DND-41 (cell line): Measurements from ENCODE around the gene ARHGEF33.

ENCODE experiments used
- ATAC-seq: fragments of 200-7000 bp; cut with Tn5 transposase; 3 replicates; pipeline ENCODE4 v1.9.1; 2021; ENCODE audit warnings: low read depth; ENCODE audit not compliant: insufficient read depth
- DNase-seq: peaks from one replicate; pipeline ENCODE4 v3.0.0-alpha.2; 2020
- H2AFZ ChIP-seq: 2 replicates; pipeline ENCODE4 v1.6.0; 2012; ENCODE audit warnings: low read depth, low read length
- H3K27ac ChIP-seq: 2 replicates; pipeline ENCODE4 v1.5.1; 2012; ENCODE audit warnings: low read length, inconsistent platforms
- H3K27me3 ChIP-seq: fragments of 200-600 bp; sonication (generic); 2 replicates; pipeline ENCODE4 v1.6.0; 2012; ENCODE audit warnings: low read length, mild to moderate bottlenecking, inconsistent platforms; ENCODE audit not compliant: insufficient read depth, poor library complexity
- H3K36me3 ChIP-seq: 2 replicates; pipeline ENCODE4 v1.5.1; 2012; ENCODE audit warnings: low read length, inconsistent platforms; ENCODE audit not compliant: insufficient read depth
- H3K4me1 ChIP-seq: 2 replicates; pipeline ENCODE4 v1.5.1; 2012; ENCODE audit warnings: mild to moderate bottlenecking, low read length; ENCODE audit not compliant: insufficient read depth
- H3K4me2 ChIP-seq: 2 replicates; pipeline ENCODE4 v1.6.0; 2012; ENCODE audit warnings: mild to moderate bottlenecking, moderate library complexity, low read length, inconsistent platforms; ENCODE audit not compliant: insufficient read depth
- H3K4me3 ChIP-seq, 2 experiments: fragments of 200-600 bp in 1 of 2; shearing (Covaris generic) in 1 of 2; 2 replicates each; pipeline ENCODE4 v1.5.1; 2012 to 2016; ENCODE audit warnings: inconsistent platforms in 2 of 2, low read length in 2 of 2, mild to moderate bottlenecking in 2 of 2, low read depth in 1 of 2, moderate library complexity in 1 of 2
- H3K79me2 ChIP-seq: 2 replicates; pipeline ENCODE4 v1.6.0; 2012; ENCODE audit warnings: low read length, inconsistent platforms; ENCODE audit not compliant: insufficient read depth
- H3K9ac ChIP-seq: 2 replicates; pipeline ENCODE4 v1.6.0; 2012; ENCODE audit warnings: low read depth, mild to moderate bottlenecking, inconsistent platforms, low read length, moderate library complexity
- H3K9me3 ChIP-seq: 2 replicates; pipeline ENCODE4 v1.5.1; 2012; ENCODE audit warnings: low read length, moderate library complexity, mild to moderate bottlenecking, inconsistent platforms; ENCODE audit not compliant: insufficient read depth, severe bottlenecking
- H4K20me1 ChIP-seq: 2 replicates; pipeline ENCODE4 v1.6.0; 2012; ENCODE audit warnings: low read length; ENCODE audit not compliant: insufficient read depth
- CTCF ChIP-seq: IDR thresholded peaks from 2 replicates; pipeline ENCODE4 v1.5.1; 2012; ENCODE audit warnings: borderline replicate concordance, low read length, moderate library complexity, mild to moderate bottlenecking; ENCODE audit not compliant: poor library complexity, severe bottlenecking; ENCODE audit errors: extremely low read depth
- EZH2 ChIP-seq: IDR thresholded peaks from 3 replicates; pipeline ENCODE4 v1.6.1; 2012; ENCODE audit warnings: borderline replicate concordance, low read depth, mild to moderate bottlenecking, moderate library complexity, low read length, inconsistent platforms; ENCODE audit not compliant: severe bottlenecking

Gene ARHGEF33

GRCh38 chr2:38898256-38898655 lies 8.6 kb downstream of the ARHGEF33 start:
- DNase-seq = no peak
- H3K4me3 ChIP-seq = no peak overlapping the region
- no peaks in the 10 kb centered on the region for H4K20me1 ChIP-seq
- no peaks in the 10 kb centered on the region for H3K4me1 ChIP-seq
- no peaks in the 10 kb centered on the region for H3K27me3 ChIP-seq
- no peak for ATAC-seq
- no peaks in the 10 kb centered on the region for H3K9me3 ChIP-seq
- H3K9ac ChIP-seq = no peak overlapping the region
- no peaks in the 10 kb centered on the region for H3K79me2 ChIP-seq
- H2AFZ ChIP-seq = no peak overlapping the region
- H3K4me2 ChIP-seq = no peak overlapping the region
- no peak overlapping the region for H3K27ac ChIP-seq
- no peaks in the 10 kb centered on the region for H3K36me3 ChIP-seq
- TF ChIP-seq EZH2 (no peak), CTCF (no peak)

GRCh38 chr2:38900726-38901125 lies 11.1 kb downstream of the ARHGEF33 start:
- no peak for ATAC-seq
- Histone ChIP-seq H3K36me3 (no peaks in the 10 kb centered on the region), H3K9me3 (no peaks in the 10 kb centered on the region), H3K4me2 (no peak overlapping the region), H3K4me1 (no peaks in the 10 kb centered on the region), H3K9ac (no peak overlapping the region), H2AFZ (no peak overlapping the region), H3K27me3 (no peaks in the 10 kb centered on the region), H3K79me2 (no peaks in the 10 kb centered on the region), H3K4me3 (no peak overlapping the region), H4K20me1 (no peaks in the 10 kb centered on the region), H3K27ac (no peak overlapping the region)
- TF ChIP-seq EZH2 (no peak), CTCF (no peak)
- DNase-seq = no peak

DNA sequence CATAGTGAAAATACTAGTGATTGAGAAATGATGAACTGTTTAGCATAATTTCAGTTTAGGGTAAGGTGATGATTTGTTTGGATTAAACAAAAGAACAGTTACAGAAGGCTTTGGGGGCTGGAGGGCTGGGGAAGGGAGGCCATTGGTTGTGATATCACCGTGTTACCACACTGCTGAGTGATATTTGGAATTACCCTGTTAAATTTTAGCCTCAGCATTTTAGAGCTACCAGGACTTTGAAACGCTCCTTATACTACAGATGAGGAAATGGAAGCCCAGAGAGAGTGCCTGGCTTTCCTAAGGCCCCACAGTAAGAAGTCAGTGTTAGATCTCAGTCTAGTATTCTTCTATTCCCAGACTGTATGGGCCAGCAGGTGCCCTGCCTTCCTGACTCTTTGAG lies 15.6 kb downstream of the ARHGEF33 start:
- H3K4me2 ChIP-seq = no peak overlapping the region
- no peak overlapping the region for H3K9ac ChIP-seq
- TF ChIP-seq EZH2 (no peak), CTCF (no peak)

GRCh38 chr2:38907242-38907641 lies 17.6 kb downstream of the ARHGEF33 start:
- Histone ChIP-seq H3K9ac (no peak overlapping the region), H4K20me1 (no peaks in the 10 kb centered on the region), H2AFZ (no peak overlapping the region), H3K9me3 (no peaks in the 10 kb centered on the region), H3K4me2 (no peak overlapping the region), H3K4me1 (no peaks in the 10 kb centered on the region), H3K4me3 (no peak overlapping the region), H3K27me3 (no peaks in the 10 kb centered on the region), H3K79me2 (no peaks in the 10 kb centered on the region), H3K36me3 (no peaks in the 10 kb centered on the region), H3K27ac (no peak overlapping the region)
- DNase-seq (no peak), ATAC-seq (no peak)
- no peak for TF ChIP-seq EZH2
- TF ChIP-seq CTCF = no peak

More for the DNA sequence above, 15.6 kb downstream of the ARHGEF33 start:
- Histone ChIP-seq H3K27ac (no peak overlapping the region), H4K20me1 (no peaks in the 10 kb centered on the region), H3K4me3 (no peak overlapping the region), H3K4me1 (no peaks in the 10 kb centered on the region), H3K27me3 (no peaks in the 10 kb centered on the region), H3K79me2 (no peaks in the 10 kb centered on the region), H2AFZ (no peak overlapping the region), H3K36me3 (no peaks in the 10 kb centered on the region), H3K9me3 (no peaks in the 10 kb centered on the region)
- ATAC-seq (no peak; the same call in 2 of the 3 replicates), DNase-seq (no peak)
